Measurements from ENCODE around the gene MAPK8.

MAPK8 gene

GRCh38 chr10:48477616-48478015 lies 171.1 kb downstream of the MAPK8 start:
- Histone ChIP-seq H3K4me2 (no peak overlapping the region), H3K79me2 (ENCODE audit: insufficient read depth, low read depth) (no peaks in the 10 kb centered on the region), H2AFZ (ENCODE audit: low read depth) (no peak overlapping the region), H4K20me1 (ENCODE audit: insufficient read depth) (no peaks in the 10 kb centered on the region), H3K27ac (no peak overlapping the region), H3K27me3 (ENCODE audit: insufficient read depth, low read depth) (no peaks in the 10 kb centered on the region), H3K4me1 (ENCODE audit: low read depth, poor library complexity, severe bottlenecking) (no peaks in the 10 kb centered on the region), H3K4me3 (IDR thresholded peaks at IDR 0.05; ENCODE audit: insufficient read depth, low read depth, low read length) (no peak overlapping the region), H3K9ac (no peak overlapping the region), H3K36me3 (ENCODE audit: insufficient read depth) (no peaks in the 10 kb centered on the region)
- TF ChIP-seq, protein P1, sequence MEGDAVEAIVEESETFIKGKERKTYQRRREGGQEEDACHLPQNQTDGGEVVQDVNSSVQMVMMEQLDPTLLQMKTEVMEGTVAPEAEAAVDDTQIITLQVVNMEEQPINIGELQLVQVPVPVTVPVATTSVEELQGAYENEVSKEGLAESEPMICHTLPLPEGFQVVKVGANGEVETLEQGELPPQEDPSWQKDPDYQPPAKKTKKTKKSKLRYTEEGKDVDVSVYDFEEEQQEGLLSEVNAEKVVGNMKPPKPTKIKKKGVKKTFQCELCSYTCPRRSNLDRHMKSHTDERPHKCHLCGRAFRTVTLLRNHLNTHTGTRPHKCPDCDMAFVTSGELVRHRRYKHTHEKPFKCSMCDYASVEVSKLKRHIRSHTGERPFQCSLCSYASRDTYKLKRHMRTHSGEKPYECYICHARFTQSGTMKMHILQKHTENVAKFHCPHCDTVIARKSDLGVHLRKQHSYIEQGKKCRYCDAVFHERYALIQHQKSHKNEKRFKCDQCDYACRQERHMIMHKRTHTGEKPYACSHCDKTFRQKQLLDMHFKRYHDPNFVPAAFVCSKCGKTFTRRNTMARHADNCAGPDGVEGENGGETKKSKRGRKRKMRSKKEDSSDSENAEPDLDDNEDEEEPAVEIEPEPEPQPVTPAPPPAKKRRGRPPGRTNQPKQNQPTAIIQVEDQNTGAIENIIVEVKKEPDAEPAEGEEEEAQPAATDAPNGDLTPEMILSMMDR (conservative IDR thresholded peaks at IDR 0.05; ENCODE audit: low read depth, low read length): no peak

DNA sequence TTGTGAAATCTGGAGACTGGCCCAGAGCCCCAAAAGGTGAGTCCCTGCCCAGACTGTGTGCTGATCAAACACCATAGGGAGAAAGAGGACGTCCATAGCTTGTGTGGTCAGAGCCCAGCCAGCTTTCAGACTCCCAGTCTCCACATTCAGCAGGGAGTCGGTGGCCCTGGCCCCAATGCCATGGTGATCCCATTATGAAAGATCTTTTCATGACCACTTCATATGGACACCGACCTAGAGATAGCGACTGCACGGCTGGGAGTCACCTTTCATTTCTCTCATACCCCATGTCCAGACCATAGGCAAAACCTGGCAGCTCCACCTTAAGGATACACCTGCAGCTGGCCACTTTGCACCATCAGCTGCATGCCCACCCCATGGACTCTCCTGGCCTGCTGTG lies 172.0 kb downstream of the MAPK8 start:
- no peak overlapping the region for H3K9ac ChIP-seq
- no peaks in the 10 kb centered on the region for H3K27me3 ChIP-seq (ENCODE audit: insufficient read depth, low read depth)
- H3K4me3 ChIP-seq (IDR thresholded peaks at IDR 0.05; ENCODE audit: insufficient read depth, low read depth, low read length): no peak overlapping the region
- no peak overlapping the region for H2AFZ ChIP-seq (ENCODE audit: low read depth)
- TF ChIP-seq, protein P1 (conservative IDR thresholded peaks at IDR 0.05; ENCODE audit: low read depth, low read length): no peak
- no peak overlapping the region for H3K27ac ChIP-seq
- H3K79me2 ChIP-seq (ENCODE audit: insufficient read depth, low read depth): no peaks in the 10 kb centered on the region
- no peaks in the 10 kb centered on the region for H3K36me3 ChIP-seq (ENCODE audit: insufficient read depth)
- no peak overlapping the region for H3K4me2 ChIP-seq
- no peaks in the 10 kb centered on the region for H3K4me1 ChIP-seq (ENCODE audit: low read depth, poor library complexity, severe bottlenecking)
- no peaks in the 10 kb centered on the region for H4K20me1 ChIP-seq (ENCODE audit: insufficient read depth)

DNA sequence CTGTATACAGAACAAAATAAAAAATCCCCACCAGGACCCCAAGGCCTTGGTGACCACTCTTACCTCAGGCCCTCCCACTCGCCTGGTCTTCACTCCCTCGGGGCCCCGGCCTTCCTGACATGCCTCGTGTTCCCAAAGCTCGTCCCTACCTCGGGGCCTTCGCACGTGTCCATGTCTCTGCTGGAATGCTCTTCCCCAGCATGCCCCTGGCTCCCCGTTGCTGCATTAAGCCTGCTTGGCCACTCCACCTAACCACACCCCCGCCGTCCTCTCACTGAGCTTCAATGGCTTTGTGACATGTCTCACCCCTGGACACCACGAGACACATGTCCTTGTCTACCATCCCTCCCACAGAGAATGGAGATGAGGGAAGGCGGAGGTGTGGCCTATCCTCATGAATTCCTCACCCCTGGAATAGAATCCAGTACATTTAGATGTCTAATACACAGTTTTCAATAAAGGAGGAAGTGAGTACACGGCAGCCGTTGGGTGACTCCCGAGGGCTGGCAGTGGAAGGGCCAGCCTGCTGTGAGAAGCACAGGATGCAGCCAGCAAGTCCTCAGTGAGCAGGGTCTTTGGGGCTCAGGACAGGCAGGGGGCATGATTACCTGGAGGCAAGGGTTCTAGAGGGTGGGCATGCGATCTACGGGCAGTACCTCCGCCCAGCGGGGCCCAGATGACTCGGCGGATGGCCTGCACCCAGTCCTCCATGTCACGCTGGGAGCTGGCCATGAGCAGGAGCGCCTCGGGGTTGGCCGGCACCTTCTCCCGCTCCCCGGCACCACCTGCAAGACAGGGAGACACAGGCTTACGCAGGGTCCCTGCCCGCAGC lies 172.7 kb downstream of the MAPK8 start:
- no peaks in the 10 kb centered on the region for H3K36me3 ChIP-seq (ENCODE audit: insufficient read depth)
- H3K27ac ChIP-seq: no peak overlapping the region
- no peaks in the 10 kb centered on the region for H3K79me2 ChIP-seq (ENCODE audit: insufficient read depth, low read depth)
- no peak overlapping the region for H3K4me2 ChIP-seq
- H3K27me3 ChIP-seq (ENCODE audit: insufficient read depth, low read depth): no peaks in the 10 kb centered on the region
- no peaks in the 10 kb centered on the region for H3K4me1 ChIP-seq (ENCODE audit: low read depth, poor library complexity, severe bottlenecking)
- no peaks in the 10 kb centered on the region for H4K20me1 ChIP-seq (ENCODE audit: insufficient read depth)
- H3K9ac ChIP-seq: no peak overlapping the region
- TF ChIP-seq, protein P1 (conservative IDR thresholded peaks at IDR 0.05; ENCODE audit: low read depth, low read length): no peak
- H2AFZ ChIP-seq (ENCODE audit: low read depth): no peak overlapping the region
- no peak overlapping the region for H3K4me3 ChIP-seq (IDR thresholded peaks at IDR 0.05; ENCODE audit: insufficient read depth, low read depth, low read length)

DNA sequence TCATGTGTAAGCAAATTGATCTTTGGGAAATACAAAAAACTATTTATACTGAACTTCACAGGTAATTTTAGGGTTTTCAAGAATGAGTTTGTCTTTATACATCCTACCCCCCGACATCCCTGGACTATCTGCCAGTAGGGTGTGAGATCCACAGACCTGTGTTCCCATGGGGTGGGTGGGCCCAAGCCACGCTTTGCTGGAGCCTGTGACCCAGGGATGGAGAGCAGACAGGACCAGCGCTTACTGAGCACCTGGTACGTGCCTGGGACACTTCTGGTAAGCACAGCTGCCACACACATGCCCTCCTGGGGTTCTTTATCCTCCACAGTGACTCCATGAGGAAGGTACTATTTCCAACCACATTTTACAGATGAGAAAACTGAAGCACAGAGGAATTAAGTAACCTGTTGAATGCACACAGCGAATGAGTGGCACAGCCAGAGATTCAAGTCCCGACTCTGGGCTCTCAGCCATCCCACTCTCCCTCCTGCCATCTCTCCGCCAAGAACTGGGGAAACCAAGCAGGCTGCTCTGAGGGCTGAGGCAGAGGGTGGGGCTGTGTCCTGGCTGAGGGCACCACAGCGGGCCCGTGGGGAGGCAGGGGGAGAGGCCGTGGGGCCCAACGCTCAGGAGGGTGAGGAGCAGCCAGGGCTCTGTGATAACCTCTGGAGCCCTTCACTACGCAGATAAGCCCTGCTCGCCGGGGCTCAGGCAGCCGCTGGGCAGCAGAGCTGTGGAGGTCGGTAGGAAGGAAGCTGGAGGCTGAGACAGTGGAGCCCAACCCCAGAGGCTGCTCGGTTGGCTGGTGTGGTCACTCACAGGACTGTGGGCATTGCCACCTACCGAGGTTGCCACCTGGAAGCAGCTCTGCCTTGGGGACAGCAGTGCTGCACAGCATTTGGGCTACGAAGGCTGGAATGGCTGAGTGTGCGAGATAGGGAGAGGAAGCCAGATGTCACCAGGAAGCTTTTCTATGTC lies 174.2 kb downstream of the MAPK8 start:
- Histone ChIP-seq H3K4me3 (IDR thresholded peaks at IDR 0.05; ENCODE audit: insufficient read depth, low read depth, low read length) (no peak overlapping the region), H3K4me1 (ENCODE audit: low read depth, poor library complexity, severe bottlenecking) (no peaks in the 10 kb centered on the region), H3K79me2 (ENCODE audit: insufficient read depth, low read depth) (no peaks in the 10 kb centered on the region), H3K27me3 (ENCODE audit: insufficient read depth, low read depth) (no peaks in the 10 kb centered on the region), H4K20me1 (ENCODE audit: insufficient read depth) (no peaks in the 10 kb centered on the region), H3K9ac (no peak overlapping the region), H3K27ac (no peak overlapping the region), H3K4me2 (no peak overlapping the region), H2AFZ (ENCODE audit: low read depth) (no peak overlapping the region), H3K36me3 (ENCODE audit: insufficient read depth) (no peaks in the 10 kb centered on the region)
- TF ChIP-seq, protein P1 (conservative IDR thresholded peaks at IDR 0.05; ENCODE audit: low read depth, low read length): no peak

Measured in KMS-11 (cell line).